SK-N-SH (cell line): ENCODE results near the gene PUDP. TPM values are rescaled to one million over a fixed set of nuclear protein-coding genes. Genes with fewer than 3 reads are reported as not detected.
A peak's percentile ranks its signal among the peaks of the same experiment; 100 is the strongest.

Experiments used
- CTCF ChIA-PET: fragments of 300-600, 350-600 bp; formaldehyde crosslinking; extraction: SDS; loops from one replicate; lab custom pipeline; 2021; lab: Yijun Ruan, JAX
- POLR2A ChIA-PET: fragments of 350-600 bp; sonication (Branson Sonifier 250); formaldehyde crosslinking; extraction: SDS; loops from one replicate; lab custom pipeline; 2020; ENCODE audit warnings: antibody characterized with exemption, inconsistent platforms; lab: Yijun Ruan, JAX
- DNase-seq: peaks from one replicate; pipeline ENCODE4 v3.0.0; 2012
- H2AFZ ChIP-seq: fragments of 200-600 bp; sonication (generic); 2 replicates; pipeline ENCODE4 v1.8.1; 2016; ENCODE audit warnings: antibody characterized with exemption, mild to moderate bottlenecking, low read depth
- H3F3A ChIP-seq: fragments of 200-600 bp; sonication (generic); replicated peaks from 2 replicates; pipeline ENCODE3; 2016; ENCODE audit warnings: antibody characterized with exemption, mild to moderate bottlenecking; ENCODE audit not compliant: insufficient read depth
- H3K27ac ChIP-seq, 2 experiments: fragments of 200-500 bp in 1 of 2; fragments of 200-600 bp in 1 of 2; sonication (Bioruptor generic) in 1 of 2; sonication (generic), shearing (Covaris generic) in 1 of 2; 2 replicates each; pipeline versions ENCODE4 v1.5.1 to v1.6.1; 2014 to 2016; ENCODE audit warnings: low read depth in 2 of 2, inconsistent platforms in 1 of 2, low read length in 1 of 2, mild to moderate bottlenecking in 1 of 2, mixed read lengths in 1 of 2
- H3K27me3 ChIP-seq: fragments of 200-600 bp; sonication (generic), shearing (Covaris generic); 2 replicates; pipeline ENCODE4 v1.6.1; 2016; ENCODE audit warnings: mixed run types; ENCODE audit not compliant: insufficient read depth
- H3K36me3 ChIP-seq, 2 experiments: fragments of 200-500 bp in 1 of 2; fragments of 200-600 bp in 1 of 2; sonication (Bioruptor generic) in 1 of 2; sonication (generic) in 1 of 2; replicated peaks in 1 of 2; 2 replicates each; pipeline versions ENCODE3 to v1.5.1; 2014 to 2016; ENCODE audit warnings: low read length in 1 of 2, mild to moderate bottlenecking in 1 of 2; ENCODE audit not compliant: insufficient read depth in 2 of 2, control insufficient read depth in 1 of 2
- H3K4me1 ChIP-seq, 2 experiments: fragments of 200-500 bp in 1 of 2; fragments of 200-600 bp in 1 of 2; sonication (Bioruptor generic) in 1 of 2; sonication (generic), shearing (Covaris generic) in 1 of 2; 2 replicates each; pipeline versions ENCODE4 v1.5.1 to v1.6.1; 2014 to 2016; ENCODE audit warnings: low read depth in 1 of 2, low read length in 1 of 2, mixed run types in 1 of 2; ENCODE audit not compliant: insufficient read depth in 2 of 2, control insufficient read depth in 1 of 2
- H3K4me2 ChIP-seq: fragments of 200-600 bp; sonication (generic), shearing (Covaris generic); 2 replicates; pipeline ENCODE4 v1.6.1; 2017; ENCODE audit warnings: mixed run types
- H3K4me3 ChIP-seq, 2 experiments: fragments of 200-500 bp in 1 of 2; fragments of 200-600 bp in 1 of 2; sonication (Bioruptor generic) in 1 of 2; sonication (generic), shearing (Covaris generic) in 1 of 2; 2 replicates each; pipeline versions ENCODE4 v1.5.1 to v1.8.1; 2014 to 2016; ENCODE audit warnings: low read depth in 2 of 2, inconsistent platforms in 1 of 2, low read length in 1 of 2, mild to moderate bottlenecking in 1 of 2, mixed read lengths in 1 of 2, moderate library complexity in 1 of 2
- H3K79me2 ChIP-seq: fragments of 200-600 bp; sonication (generic); 2 replicates; pipeline ENCODE4 v1.8.1; 2017; ENCODE audit warnings: mild to moderate bottlenecking; ENCODE audit not compliant: insufficient read depth
- H3K9ac ChIP-seq: fragments of 200-600 bp; sonication (generic); 2 replicates; pipeline ENCODE4 v1.6.1; 2017; ENCODE audit warnings: mixed run types
- H3K9me2 ChIP-seq: fragments of 200-600 bp; sonication (generic); 2 replicates; pipeline ENCODE4 v1.6.1; 2017; ENCODE audit warnings: mixed run types
- H3K9me3 ChIP-seq: fragments of 200-600 bp; sonication (generic); 2 replicates; pipeline ENCODE4 v1.6.1; 2017; ENCODE audit warnings: mixed run types, mild to moderate bottlenecking, moderate library complexity
- H4K20me1 ChIP-seq: fragments of 200-600 bp; sonication (generic); 2 replicates; pipeline ENCODE4 v1.6.1; 2017; ENCODE audit warnings: mild to moderate bottlenecking, mixed run types; ENCODE audit not compliant: insufficient read depth
- REST ChIP-seq: IDR thresholded peaks from 2 replicates; pipeline ENCODE4 v1.6.1; 2012; ENCODE audit warnings: mild to moderate bottlenecking, low read depth, low read length, moderate library complexity
- SIN3A ChIP-seq: IDR thresholded peaks from 2 replicates; pipeline ENCODE4 v1.6.1; 2012; ENCODE audit warnings: low read depth, mild to moderate bottlenecking, low read length, moderate library complexity, borderline replicate concordance
- ZBTB33 ChIP-seq: IDR thresholded peaks from 2 replicates; pipeline ENCODE4 v1.4.0; 2012; ENCODE audit warnings: low read depth, borderline replicate concordance
- WGBS: methylation state at CpG from one replicate; pipeline ENCODE4 v1.1.6; 2017; ENCODE audit warnings: low lambda C conversion rate; 5-methylcytosine and 5-hydroxymethylcytosine counted together
- polyA plus RNA-seq, 3 experiments: library from polyadenylated mRNA; depleted of rRNA; stranded (reverse); fragments of >200 nt; gene quantifications; 2 replicates each; pipeline ENCODE4 v1.2.3, GENCODE V29; 2012

PUDP gene
- polyA plus RNA-seq, 1 of the 3 experiments (the other 2 are of a cell fraction): 23.0 TPM

DNA sequence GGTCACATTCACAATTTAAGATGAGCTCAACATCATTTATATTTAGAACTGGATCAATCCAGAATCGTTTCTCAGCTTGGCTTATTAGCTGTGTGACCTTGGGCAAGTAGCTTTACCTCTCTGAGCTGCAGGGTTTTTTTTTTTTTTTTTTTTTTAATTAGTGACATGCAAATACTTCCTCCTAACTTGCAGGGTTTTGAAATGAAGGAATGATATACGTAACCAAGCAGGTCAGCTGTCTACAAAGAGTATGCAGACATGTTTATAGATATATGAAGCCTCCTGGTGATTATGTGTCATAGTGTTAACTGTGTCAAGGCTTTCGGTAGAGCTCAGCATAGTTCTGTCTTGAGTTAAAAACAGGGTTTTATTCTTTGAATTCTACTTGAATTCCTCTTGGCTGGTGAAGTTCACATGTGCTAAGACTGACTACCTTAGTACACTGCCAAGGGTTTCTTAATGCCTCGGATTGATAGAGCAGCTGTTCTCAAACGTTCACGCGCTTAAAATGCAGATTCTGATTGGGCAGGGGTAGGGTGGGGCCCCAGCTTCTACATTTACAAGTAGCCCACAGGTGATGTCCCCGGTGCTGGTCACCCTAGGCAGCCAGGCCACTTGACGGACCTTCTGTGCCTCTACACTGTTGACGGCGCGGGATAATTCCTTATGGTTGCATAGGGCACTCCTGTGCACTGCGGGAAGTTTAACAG, 1.1 kb downstream of the PUDP start:
- peaks cover 55% of the 10 kb centered on the region for H3K79me2 ChIP-seq
- no peaks in the 10 kb centered on the region for H3K36me3 ChIP-seq
- POLR2A ChIA-PET: no interaction called here

More for the DNA sequence above, 1.1 kb downstream of the PUDP start:
- H2AFZ ChIP-seq: no peak overlapping the region; the same call in 1 of the 2 replicates
- peak overlapping the region; percentile 82; the same call in 1 of the 2 replicates for H3K9ac ChIP-seq
- peak overlapping the region; percentile 58 to 100 for H3K4me3 ChIP-seq
- H3K27ac ChIP-seq: peak overlapping the region in 1 of 2 experiments; percentile 90; a peak in 2 of 4 replicates
- no peaks in the 10 kb centered on the region for H3K27me3 ChIP-seq
- H3K4me1 ChIP-seq: peaks cover 0 to 5% of the 10 kb centered on the region in 2 experiments; a peak in 1 of 4 replicates
- H3F3A ChIP-seq: no peaks in the 10 kb centered on the region
- 45% methylated on average over 9 of the region's 13 CpGs for WGBS
- no peaks in the 10 kb centered on the region for H3K9me3 ChIP-seq
- no peak for DNase-seq
- peak overlapping the region; percentile 99 for H3K4me2 ChIP-seq
- no peaks in the 10 kb centered on the region for H3K9me2 ChIP-seq
- CTCF ChIA-PET: interaction anchor here (1.2 to 1.6 kb wide), 2 partner anchors 10 to 14 kb away, joined by 3 to 4 read pairs; no protein-coding TSS in a partner anchor
- no peak for TF ChIP-seq SIN3A
- no peak for TF ChIP-seq ZBTB33
- no peak for TF ChIP-seq REST
- peaks cover 8% of the 10 kb centered on the region; the same call in 1 of the 2 replicates for H4K20me1 ChIP-seq
